CD14-positive monocyte (primary cell): Measurements from ENCODE around the gene NT5C1A. TPM values are rescaled to one million over a fixed set of nuclear protein-coding genes. Genes with fewer than 3 reads are reported as not detected.

ENCODE experiments used
- DNase-seq, 3 donors: peaks; one replicate each; pipeline ENCODE4 v3.0.0-alpha.2; 2011 to 2022
- H2AFZ ChIP-seq: 2 replicates; pipeline ENCODE4 v1.6.0; 2012; ENCODE audit warnings: mild to moderate bottlenecking, low read depth, low read length, inconsistent platforms; ENCODE audit not compliant: insufficient read depth, poor library complexity, severe bottlenecking
- H3K27ac ChIP-seq, 2 donors: 1 replicate in 1 of 2; 2 replicates in 1 of 2; pipeline ENCODE4 v1.5.1; 2012 to 2013; ENCODE audit warnings: low read length in 2 of 2, control low read depth in 1 of 2, inconsistent platforms in 1 of 2, low read depth in 1 of 2, mild to moderate bottlenecking in 1 of 2
- H3K27me3 ChIP-seq, 2 donors: one replicate each; pipeline versions ENCODE4 v1.6.0 to v1.6.1; 2011 to 2013; ENCODE audit warnings: low read length in 2 of 2; ENCODE audit not compliant: control insufficient read depth in 2 of 2, insufficient read depth in 2 of 2
- H3K36me3 ChIP-seq, 2 donors: replicated peaks in 1 of 2; 1 replicate in 1 of 2; 2 replicates in 1 of 2; pipeline versions ENCODE4 v1.5.1 to v1.6.1; 2012 to 2013; ENCODE audit warnings: low read length in 2 of 2, control low read depth in 1 of 2, inconsistent platforms in 1 of 2, mild to moderate bottlenecking in 1 of 2; ENCODE audit not compliant: insufficient read depth in 2 of 2, control insufficient read depth in 1 of 2
- H3K4me1 ChIP-seq, 2 donors: 1 replicate in 1 of 2; 2 replicates in 1 of 2; pipeline versions ENCODE4 v1.5.1 to v1.6.1; 2012 to 2013; ENCODE audit warnings: low read length in 2 of 2, control low read depth in 1 of 2, inconsistent platforms in 1 of 2, mild to moderate bottlenecking in 1 of 2, moderate library complexity in 1 of 2; ENCODE audit not compliant: insufficient read depth in 2 of 2, control insufficient read depth in 1 of 2
- H3K4me2 ChIP-seq: replicated peaks from 2 replicates; pipeline ENCODE3; 2012; ENCODE audit warnings: low read length, moderate library complexity, mild to moderate bottlenecking; ENCODE audit not compliant: poor library complexity, severe bottlenecking; ENCODE audit errors: extremely low read depth
- H3K4me3 ChIP-seq, 3 experiments: fragments of 200-600 bp in 1 of 3; sonication (generic) in 1 of 3; replicated peaks in 1 of 3; 1 replicate in 2 of 3; 2 replicates in 1 of 3; pipeline ENCODE4 v1.5.1; 2011 to 2013; ENCODE audit warnings: low read length in 3 of 3, mild to moderate bottlenecking in 3 of 3, control low read depth in 2 of 3, low read depth in 2 of 3, inconsistent platforms in 1 of 3, moderate library complexity in 1 of 3
- H3K79me2 ChIP-seq: 2 replicates; pipeline ENCODE4 v1.6.0; 2012; ENCODE audit warnings: mild to moderate bottlenecking, control low read depth, inconsistent platforms, low read length, moderate library complexity; ENCODE audit not compliant: insufficient read depth
- H3K9ac ChIP-seq: 2 replicates; pipeline ENCODE4 v1.6.0; 2017; ENCODE audit warnings: low read length, mild to moderate bottlenecking; ENCODE audit not compliant: insufficient read depth, poor library complexity, severe bottlenecking
- H3K9me3 ChIP-seq, 2 donors: replicated peaks in 1 of 2; 1 replicate in 1 of 2; 2 replicates in 1 of 2; pipeline versions ENCODE4 v1.5.1 to v1.6.1; 2012 to 2013; ENCODE audit warnings: low read length in 2 of 2, control low read depth in 1 of 2; ENCODE audit not compliant: control insufficient read depth in 1 of 2, insufficient read depth in 1 of 2
- H4K20me1 ChIP-seq: 2 replicates; pipeline ENCODE4 v1.6.0; 2012; ENCODE audit warnings: mild to moderate bottlenecking, low read length, control low read depth, moderate library complexity; ENCODE audit not compliant: insufficient read depth
- H3K27ac Mint-ChIP-seq, 7 donors: one replicate each; pipeline ENCODE4 v1.8.0; 2020; ENCODE audit warnings: mild to moderate bottlenecking in 7 of 7, mixed read lengths in 7 of 7, moderate library complexity in 6 of 7, inconsistent platforms in 2 of 7
- H3K27me3 Mint-ChIP-seq, 3 donors: one replicate each; pipeline ENCODE4 v1.8.0; 2021 to 2022; ENCODE audit warnings: low read depth in 3 of 3, mild to moderate bottlenecking in 3 of 3, mixed read lengths in 3 of 3, moderate library complexity in 3 of 3, inconsistent platforms in 1 of 3
- H3K36me3 Mint-ChIP-seq, 2 donors: one replicate each; pipeline ENCODE4 v1.8.0; 2020; ENCODE audit warnings: mixed read lengths in 2 of 2, inconsistent platforms in 1 of 2, mild to moderate bottlenecking in 1 of 2
- H3K4me1 Mint-ChIP-seq: one replicate; pipeline ENCODE4 v1.8.0; 2020; ENCODE audit warnings: mild to moderate bottlenecking, mixed read lengths
- H3K4me3 Mint-ChIP-seq, 2 donors: one replicate each; pipeline ENCODE4 v1.8.0; 2020; ENCODE audit warnings: mild to moderate bottlenecking in 2 of 2, mixed read lengths in 2 of 2, moderate library complexity in 1 of 2
- H3K9me3 Mint-ChIP-seq, 7 donors: one replicate each; pipeline ENCODE4 v1.8.0; 2020 to 2022; ENCODE audit warnings: mixed read lengths in 7 of 7, mild to moderate bottlenecking in 6 of 7, moderate library complexity in 6 of 7, inconsistent platforms in 2 of 7
- WGBS: methylation state at CpG from one replicate; pipeline ENCODE4 v1.1.5; 2013; ENCODE audit warnings: missing lambda C conversion rate; ENCODE audit not compliant: insufficient coverage; 5-methylcytosine and 5-hydroxymethylcytosine counted together
- intact Hi-C, 2 donors: fragments of 100-400 bp; cut with micrococcal nuclease; formaldehyde crosslinking; loops; one replicate each; pipeline versions ENCODE4 v1.15.0 to v1.15.1; 2023
- polyA plus RNA-seq, 3 donors: library from polyadenylated mRNA; depleted of rRNA in 1 of 3; unstranded in 2 of 3; stranded (reverse) in 1 of 3; fragments of 300-500 nt in 2 of 3; fragments of >200 nt in 1 of 3; fragmentation: Illumina TruSeq in 2 of 3; gene quantifications; 1 replicate in 2 of 3; 2 replicates in 1 of 3; pipeline ENCODE4 v1.2.3, GENCODE V29; 2012 to 2021
- TF ChIP-seq, protein P1 (sequence below): fragments of 200-600 bp; IDR thresholded peaks from one replicate; pipeline ENCODE4 v1.8.0; 2022; ENCODE audit warnings: antibody characterized with exemption, mild to moderate bottlenecking

Gene NT5C1A
- polyA plus RNA-seq, 3 donors, result not detected

DNA sequence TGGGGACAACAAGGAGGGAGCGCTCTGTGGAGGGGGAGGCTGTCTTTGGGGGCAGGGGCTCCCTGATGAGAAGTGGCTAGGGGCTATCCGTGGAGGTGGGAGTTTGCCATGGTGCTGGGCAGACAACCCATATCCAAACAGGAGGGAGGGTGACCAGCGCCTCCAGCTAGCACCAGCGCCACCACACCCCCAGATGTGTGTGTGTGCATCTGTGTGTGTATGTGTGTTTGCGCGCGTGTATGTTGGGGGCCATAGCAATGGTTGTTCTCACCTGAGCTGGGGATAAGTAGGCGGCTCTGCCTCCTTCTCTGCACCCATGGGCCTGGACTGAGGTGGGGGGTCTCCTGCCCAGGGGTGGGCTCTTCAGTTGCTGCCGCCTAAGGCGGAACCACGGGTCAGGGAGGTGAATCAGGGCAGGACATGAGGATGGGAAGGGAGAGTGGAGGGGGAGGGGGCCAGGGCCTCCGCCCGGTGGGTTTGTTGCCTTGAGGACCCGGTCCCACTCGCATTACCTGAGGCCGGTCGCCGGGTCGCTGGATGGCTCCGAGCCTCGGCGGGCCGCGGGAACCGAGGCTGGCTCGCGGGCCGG lies 19.0 kb upstream of the NT5C1A start:
- peak overlapping the region in 1 of 3 experiments; percentile 73 for H3K4me3 ChIP-seq

DNA sequence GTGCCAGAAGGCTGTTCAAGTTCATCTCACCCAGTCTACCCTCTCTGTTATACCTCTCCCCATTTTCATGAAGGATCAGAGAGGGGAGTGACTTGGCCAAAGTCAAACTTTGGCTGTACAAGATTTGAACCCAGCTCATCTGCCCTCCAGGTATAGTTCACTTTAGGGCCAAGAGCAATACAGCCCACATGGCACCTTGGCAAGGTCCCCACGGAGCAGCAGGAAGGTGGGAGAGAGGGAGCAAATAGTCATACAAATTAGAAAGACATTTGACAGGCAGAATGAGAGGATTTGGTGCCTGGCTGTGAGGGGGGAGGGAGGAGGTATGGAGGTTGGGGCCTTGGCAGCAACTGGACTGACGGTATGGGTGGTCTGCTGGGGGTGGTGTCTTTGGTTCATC lies 18.3 kb upstream of the NT5C1A start:
- no peak overlapping the region for H2AFZ ChIP-seq
- peaks cover 0 to 27% of the 10 kb centered on the region in 2 donors for H3K9me3 ChIP-seq
- WGBS, result 20% methylated on average over 1 of the region's 2 CpGs
- H3K4me1 ChIP-seq, result peaks cover 17 to 20% of the 10 kb centered on the region in 2 donors
- Mint-ChIP-seq H3K27ac (no peak overlapping the region), H3K36me3 (peaks cover 0 to 1% of the 10 kb centered on the region in 2 donors), H3K4me1 (peaks cover 16% of the 10 kb centered on the region), H3K27me3 (peaks cover 77 to 97% (median 83%) of the 10 kb centered on the region in 3 donors), H3K4me3 (peak overlapping the region in 1 of 2 donors; percentile 83), H3K9me3 (peaks cover 0 to 24% (median 7%) of the 10 kb centered on the region in 7 donors)
- no peak overlapping the region for H3K4me2 ChIP-seq
- no peak overlapping the region for H3K9ac ChIP-seq
- no peaks in the 10 kb centered on the region for H4K20me1 ChIP-seq
- H3K4me3 ChIP-seq, result no peak overlapping the region
- no peak for DNase-seq
- TF ChIP-seq, protein P1, sequence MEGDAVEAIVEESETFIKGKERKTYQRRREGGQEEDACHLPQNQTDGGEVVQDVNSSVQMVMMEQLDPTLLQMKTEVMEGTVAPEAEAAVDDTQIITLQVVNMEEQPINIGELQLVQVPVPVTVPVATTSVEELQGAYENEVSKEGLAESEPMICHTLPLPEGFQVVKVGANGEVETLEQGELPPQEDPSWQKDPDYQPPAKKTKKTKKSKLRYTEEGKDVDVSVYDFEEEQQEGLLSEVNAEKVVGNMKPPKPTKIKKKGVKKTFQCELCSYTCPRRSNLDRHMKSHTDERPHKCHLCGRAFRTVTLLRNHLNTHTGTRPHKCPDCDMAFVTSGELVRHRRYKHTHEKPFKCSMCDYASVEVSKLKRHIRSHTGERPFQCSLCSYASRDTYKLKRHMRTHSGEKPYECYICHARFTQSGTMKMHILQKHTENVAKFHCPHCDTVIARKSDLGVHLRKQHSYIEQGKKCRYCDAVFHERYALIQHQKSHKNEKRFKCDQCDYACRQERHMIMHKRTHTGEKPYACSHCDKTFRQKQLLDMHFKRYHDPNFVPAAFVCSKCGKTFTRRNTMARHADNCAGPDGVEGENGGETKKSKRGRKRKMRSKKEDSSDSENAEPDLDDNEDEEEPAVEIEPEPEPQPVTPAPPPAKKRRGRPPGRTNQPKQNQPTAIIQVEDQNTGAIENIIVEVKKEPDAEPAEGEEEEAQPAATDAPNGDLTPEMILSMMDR, result no peak
- H3K27ac ChIP-seq, result no peak overlapping the region
- H3K36me3 ChIP-seq, result no peaks in the 10 kb centered on the region
- H3K27me3 ChIP-seq, result peaks cover 51 to 88% of the 10 kb centered on the region in 2 donors
- intact Hi-C loops, result no loop called here
- no peaks in the 10 kb centered on the region for H3K79me2 ChIP-seq

More for the DNA sequence above, 19.0 kb upstream of the NT5C1A start:
- Histone ChIP-seq H3K4me2 (peak overlapping the region; percentile 72), H2AFZ (peak overlapping the region; percentile 65), H3K9me3 (peaks cover 0 to 27% of the 10 kb centered on the region in 2 donors), H3K79me2 (no peaks in the 10 kb centered on the region), H3K4me1 (peaks cover 17 to 20% of the 10 kb centered on the region in 2 donors), H3K27ac (no peak overlapping the region), H3K9ac (no peak overlapping the region), H3K36me3 (no peaks in the 10 kb centered on the region), H3K27me3 (peaks cover 49 to 91% of the 10 kb centered on the region in 2 donors), H4K20me1 (no peaks in the 10 kb centered on the region)
- Mint-ChIP-seq H3K9me3 (peaks cover 0 to 24% (median 7%) of the 10 kb centered on the region in 7 donors), H3K36me3 (peaks cover 0 to 1% of the 10 kb centered on the region in 2 donors), H3K4me3 (peak overlapping the region; percentile 54 to 83), H3K27me3 (peaks cover 72 to 99% (median 84%) of the 10 kb centered on the region in 3 donors), H3K27ac (no peak overlapping the region), H3K4me1 (peaks cover 16% of the 10 kb centered on the region)
- no peak for DNase-seq
- 12% methylated on average over 25 of the region's 28 CpGs for WGBS
- intact Hi-C loops, result no loop called here
- TF ChIP-seq, protein P1, result no peak
